PFSK-1 (cell line): ENCODE data around the gene ERICH3.

Experiments used
- FOXP2 ChIP-seq: optimal IDR thresholded peaks from 2 replicates; pipeline ENCODE3; 2011; ENCODE audit warnings: borderline replicate concordance, control low read depth, inconsistent platforms; ENCODE audit not compliant: insufficient read depth; ENCODE audit errors: extremely low read length, extremely low read depth
- POLR2AphosphoS5 ChIP-seq: IDR thresholded peaks from 2 replicates; pipeline ENCODE4 v1.6.1; 2012; ENCODE audit warnings: low read depth, mild to moderate bottlenecking, control low read depth, low read length, moderate library complexity
- REST ChIP-seq, 2 experiments: IDR thresholded peaks; 2 replicates each; pipeline versions ENCODE4 v1.6.1 to v1.8.0; 2011 to 2012; ENCODE audit warnings: low read depth in 2 of 2, low read length in 2 of 2, control low read depth in 1 of 2, inconsistent platforms in 1 of 2, mild to moderate bottlenecking in 1 of 2, moderate library complexity in 1 of 2; ENCODE audit not compliant: insufficient read depth in 1 of 2
- TAF1 ChIP-seq: IDR thresholded peaks from 2 replicates; pipeline ENCODE4 v1.6.1; 2012; ENCODE audit warnings: low read length, control low read depth, borderline replicate concordance; ENCODE audit not compliant: insufficient read depth

- TF ChIP-seq POLR2AphosphoS5 = no peak
- no peak for TF ChIP-seq TAF1
- TF ChIP-seq FOXP2 = no peak
- no peak for TF ChIP-seq REST (IDR thresholded peaks at IDR 0.05; ENCODE audit: insufficient read depth in 1 of 2, low read depth in 2 of 2, low read length in 2 of 2)
These were observed 62.6 kb downstream of the ERICH3 start for GRCh38 chr1:74610961-74611360.
